Endometrial microvascular endothelial cells (primary cell): ENCODE measurements around the gene KLHDC1. TPM values are rescaled to one million over a fixed set of nuclear protein-coding genes. Genes with fewer than 3 reads are reported as not detected.
"Not testable (repeated sequence)": the region's sequence is repeated elsewhere in the genome, so short reads cannot be mapped to it uniquely, and the experiment has no call there.

ENCODE experiments used
- in situ Hi-C: cut with HindIII; loops from 2 replicates; pipeline ENCODE4 v1.10.0; 2017; ENCODE audit warnings: low sequenced_read_pairs, low pct_unique_long_range_greater_than_20kb; ENCODE audit errors: inconsistent ontology term
- total RNA-seq: library from RNA; depleted of rRNA; stranded (reverse); fragments of >200 nt; gene quantifications from one replicate; pipeline ENCODE4 v1.2.3, GENCODE V29; 2015; ENCODE audit errors: inconsistent ontology term

The KLHDC1 gene
- total RNA-seq: 0.37 TPM

- in situ Hi-C loops: no loop called here
Measured at GRCh38 chr14:49692811-49693734, at the start of gene KLHDC1. KLHDC1 (plus strand) TSS chr14:49693120; CDS start chr14:49693195, 75 bp downstream.

- in situ Hi-C loops: no loop called here
Measured at GRCh38 chr14:49653508-49653907, 39.4 kb upstream of the KLHDC1 start.

- in situ Hi-C loops: no loop called here
Measured at GRCh38 chr14:49654511-49654910, 38.4 kb upstream of the KLHDC1 start.

GRCh38 chr14:49657500-49657899 is 35.4 kb upstream of the KLHDC1 start:
- in situ Hi-C loops: not testable (repeated sequence)

GRCh38 chr14:49659526-49660455 is 33.1 kb upstream of the KLHDC1 start:
- in situ Hi-C loops: no loop called here

GRCh38 chr14:49670475-49670874 is 22.4 kb upstream of the KLHDC1 start:
- in situ Hi-C loops: no loop called here

GRCh38 chr14:49673586-49673985 is 19.3 kb upstream of the KLHDC1 start:
- in situ Hi-C loops: no loop called here

GRCh38 chr14:49677643-49678042 is 15.3 kb upstream of the KLHDC1 start:
- in situ Hi-C loops: no loop called here

- in situ Hi-C loops: no loop called here
Measured at GRCh38 chr14:49679271-49679670, 13.6 kb upstream of the KLHDC1 start.

GRCh38 chr14:49686425-49686824 is 6.5 kb upstream of the KLHDC1 start:
- in situ Hi-C loops: no loop called here

GRCh38 chr14:49687942-49688700 is 4.8 kb upstream of the KLHDC1 start, which contains the start of gene POLE2:
POLE2 (minus strand) TSS chr14:49688214; CDS start chr14:49688203, 11 bp downstream.
- in situ Hi-C loops: no loop called here

GRCh38 chr14:49688701-49689030 is 4.3 kb upstream of the KLHDC1 start:
- in situ Hi-C loops: no loop called here

GRCh38 chr14:49691031-49691430 is 1.9 kb upstream of the KLHDC1 start:
- in situ Hi-C loops: no loop called here

- in situ Hi-C loops: no loop called here
Measured at GRCh38 chr14:49692193-49692757, 645 bp upstream of the KLHDC1 start.

GRCh38 chr14:49693735-49694124 is 810 bp downstream of the KLHDC1 start:
- in situ Hi-C loops: not testable (repeated sequence)

- in situ Hi-C loops: no loop called here
Measured at GRCh38 chr14:49702725-49703124, 9.8 kb downstream of the KLHDC1 start.

- in situ Hi-C loops: no loop called here
Measured at GRCh38 chr14:49703965-49704364, 11.0 kb downstream of the KLHDC1 start.

- in situ Hi-C loops: not testable (repeated sequence)
Measured at GRCh38 chr14:49704471-49704870, 11.6 kb downstream of the KLHDC1 start.

- in situ Hi-C loops: not testable (repeated sequence)
Measured at GRCh38 chr14:49710993-49711392, 18.1 kb downstream of the KLHDC1 start.
